SU-DHL-6 (cell line): ENCODE results near the gene EPYC.

Experiments
- CTCF ChIP-seq: fragments of 200-600 bp; sonication (generic); IDR thresholded peaks from one replicate; pipeline ENCODE4 v1.5.1; 2017; ENCODE audit warnings: antibody characterized with exemption, mild to moderate bottlenecking, low read length, moderate library complexity; ENCODE audit not compliant: insufficient read depth, poor library complexity, severe bottlenecking
- EZH2phosphoT487 ChIP-seq: fragments of 200-600 bp; sonication (generic), shearing (Covaris generic); conservative IDR thresholded peaks from 2 replicates; pipeline ENCODE4 v1.6.1; 2018; ENCODE audit warnings: mild to moderate bottlenecking, antibody characterized with exemption, low read length, moderate library complexity, mixed read lengths

- TF ChIP-seq CTCF (no peak), EZH2phosphoT487 (no peak)
Measured at GRCh38 chr12:90937651-90938050, 67.1 kb downstream of the EPYC start.
